HepG2 (cell line): ENCODE results near the gene SPTBN4. TPM values are rescaled to one million over a fixed set of nuclear protein-coding genes. Genes with fewer than 3 reads are reported as not detected.
A peak's percentile ranks its signal among the peaks of the same experiment; 100 is the strongest.

ENCODE experiments used
- BRCA1 ChIP-seq: sonication (generic); formaldehyde crosslinking; IDR thresholded peaks from 2 replicates; pipeline ENCODE4 v1.4.0; 2020; ENCODE audit warnings: missing genetic modification reagents
- CHD2 ChIP-seq: IDR thresholded peaks from 2 replicates; pipeline ENCODE4 v1.6.1; 2011; ENCODE audit warnings: low read depth, low read length, improper control_type of control experiment
- DNMT3B ChIP-seq: conservative IDR thresholded peaks from 2 replicates; pipeline ENCODE4 v1.6.1; 2016; ENCODE audit warnings: missing biosample characterization, control low read depth
- FOXM1 ChIP-seq: sonication (generic); formaldehyde crosslinking; IDR thresholded peaks from 2 replicates; pipeline ENCODE4 v1.5.0; 2020; ENCODE audit warnings: missing genetic modification reagents
- PCBP1 ChIP-seq: fragments of 200-400 bp; formaldehyde crosslinking; IDR thresholded peaks from 2 replicates; pipeline ENCODE4 v1.6.1; 2017; ENCODE audit warnings: mild to moderate bottlenecking, low read depth, low read length, borderline replicate concordance
- POLR2AphosphoS5 ChIP-seq: IDR thresholded peaks from 2 replicates; pipeline ENCODE4 v1.6.1; 2012; ENCODE audit warnings: low read depth, low read length
- PPARG ChIP-seq: conservative IDR thresholded peaks from 2 replicates; pipeline ENCODE4 v1.6.1; 2016; ENCODE audit warnings: missing biosample characterization, missing genetic modification reagents
- RBFOX2 ChIP-seq: fragments of 200-400 bp; formaldehyde crosslinking; IDR thresholded peaks from 2 replicates; pipeline ENCODE4 v1.6.1; 2017; ENCODE audit warnings: low read depth, mild to moderate bottlenecking, low read length
- SIX1 ChIP-seq: sonication (generic); formaldehyde crosslinking; IDR thresholded peaks from 2 replicates; pipeline ENCODE4 v1.4.0; 2020; ENCODE audit warnings: missing genetic modification reagents, borderline replicate concordance
- SMAD1 ChIP-seq: sonication (generic); formaldehyde crosslinking; IDR thresholded peaks from 2 replicates; pipeline ENCODE4 v1.4.0; 2020; ENCODE audit warnings: missing genetic modification reagents, low read depth, mild to moderate bottlenecking, borderline replicate concordance
- SP2 ChIP-seq: sonication (generic); formaldehyde crosslinking; IDR thresholded peaks from 2 replicates; pipeline ENCODE4 v1.5.1; 2020; ENCODE audit warnings: mild to moderate bottlenecking, missing genetic modification reagents
- SP4 ChIP-seq: sonication (generic); formaldehyde crosslinking; IDR thresholded peaks from 2 replicates; pipeline ENCODE4 v1.8.1; 2023; ENCODE audit warnings: mild to moderate bottlenecking, missing genetic modification reagents
- SP5 ChIP-seq: IDR thresholded peaks from 2 replicates; pipeline ENCODE4 v1.6.1; 2016; ENCODE audit warnings: low read depth, borderline replicate concordance
- SRSF1 ChIP-seq: fragments of 200-400 bp; formaldehyde crosslinking; optimal IDR thresholded peaks from 2 replicates; pipeline ENCODE3; 2017; ENCODE audit warnings: mild to moderate bottlenecking, low read depth, low read length, moderate library complexity
- TAF1 ChIP-seq: sonication (generic); formaldehyde crosslinking; IDR thresholded peaks from 2 replicates; pipeline ENCODE4 v1.4.0; 2020; ENCODE audit warnings: missing genetic modification reagents
- TCF12 ChIP-seq, 2 experiments: fragments of 450-650 bp in 1 of 2; sonication (generic) in 1 of 2; formaldehyde crosslinking in 1 of 2; IDR thresholded peaks; 2 replicates each; pipeline versions ENCODE4 v1.6.1 to v1.8.0; 2017 to 2022; ENCODE audit warnings: antibody characterized with exemption in 1 of 2, mild to moderate bottlenecking in 1 of 2, missing genetic modification reagents in 1 of 2, moderate library complexity in 1 of 2
- YY1 ChIP-seq: IDR thresholded peaks from 2 replicates; pipeline ENCODE4 v1.6.1; 2011; ENCODE audit warnings: low read length, low read depth, moderate library complexity, mild to moderate bottlenecking; ENCODE audit not compliant: insufficient read depth, insufficient replicate concordance
- ZNF501 ChIP-seq: sonication (generic); formaldehyde crosslinking; IDR thresholded peaks from 2 replicates; pipeline ENCODE4 v1.5.1; 2020; ENCODE audit warnings: mild to moderate bottlenecking, moderate library complexity, missing genetic modification reagents
- ZNF782 ChIP-seq: sonication (generic); formaldehyde crosslinking; IDR thresholded peaks from 2 replicates; pipeline ENCODE4 v1.4.0; 2020; ENCODE audit warnings: missing genetic modification reagents, mild to moderate bottlenecking, borderline replicate concordance
- polyA plus RNA-seq, 8 experiments: library from polyadenylated mRNA; depleted of rRNA in 3 of 8; stranded (reverse) in 7 of 8; unstranded in 1 of 8; fragments of >200 nt; fragmentation: Illumina TruSeq in 4 of 8; extraction: Trizol in 4 of 8; gene quantifications; 2 replicates each; pipeline versions ENCODE4 v1.2.1 to v1.2.3, GENCODE V29; 2011 to 2016; ENCODE audit warnings: low read depth in 4 of 8, missing spikeins in 1 of 8, mixed read lengths in 1 of 8; ENCODE audit not compliant: insufficient read depth in 1 of 8
- total RNA-seq, 5 experiments: library from RNA; depleted of rRNA; stranded (reverse); fragments of >200 nt; fragmentation: Illumina TruSeq; extraction: Trizol; gene quantifications; 2 replicates each; pipeline ENCODE4 v1.2.3, GENCODE V29; 2016; ENCODE audit warnings: low read depth in 1 of 5
- TF ChIP-seq, protein P1 (sequence below): sonication (generic); formaldehyde crosslinking; IDR thresholded peaks from 2 replicates; pipeline ENCODE4 v1.5.0; 2020; ENCODE audit warnings: missing genetic modification reagents, mild to moderate bottlenecking, borderline replicate concordance
- TF ChIP-seq, protein P2 (sequence below): IDR thresholded peaks from 2 replicates; pipeline ENCODE4 v1.6.1; 2016; ENCODE audit warnings: control low read depth
- TF ChIP-seq, protein P3 (sequence below), 2 experiments: sonication (generic) in 1 of 2; formaldehyde crosslinking in 1 of 2; IDR thresholded peaks; 2 replicates each; pipeline versions ENCODE4 v1.4.0 to v1.6.1; 2018 to 2020; ENCODE audit warnings: missing genetic modification reagents in 2 of 2, borderline replicate concordance in 1 of 2, low read depth in 1 of 2, mild to moderate bottlenecking in 1 of 2, missing biosample characterization in 1 of 2
- TF ChIP-seq, protein P4 (sequence below): sonication (generic); formaldehyde crosslinking; IDR thresholded peaks from 2 replicates; pipeline ENCODE4 v1.8.0; 2022; ENCODE audit warnings: low read depth, missing genetic modification reagents

SPTBN4 gene
- total and polyA plus RNA-seq, 2 of the 13 experiments (the other 11 are each of a cell fraction or from before 2014, with no cell fraction given), result 0.11 TPM

DNA sequence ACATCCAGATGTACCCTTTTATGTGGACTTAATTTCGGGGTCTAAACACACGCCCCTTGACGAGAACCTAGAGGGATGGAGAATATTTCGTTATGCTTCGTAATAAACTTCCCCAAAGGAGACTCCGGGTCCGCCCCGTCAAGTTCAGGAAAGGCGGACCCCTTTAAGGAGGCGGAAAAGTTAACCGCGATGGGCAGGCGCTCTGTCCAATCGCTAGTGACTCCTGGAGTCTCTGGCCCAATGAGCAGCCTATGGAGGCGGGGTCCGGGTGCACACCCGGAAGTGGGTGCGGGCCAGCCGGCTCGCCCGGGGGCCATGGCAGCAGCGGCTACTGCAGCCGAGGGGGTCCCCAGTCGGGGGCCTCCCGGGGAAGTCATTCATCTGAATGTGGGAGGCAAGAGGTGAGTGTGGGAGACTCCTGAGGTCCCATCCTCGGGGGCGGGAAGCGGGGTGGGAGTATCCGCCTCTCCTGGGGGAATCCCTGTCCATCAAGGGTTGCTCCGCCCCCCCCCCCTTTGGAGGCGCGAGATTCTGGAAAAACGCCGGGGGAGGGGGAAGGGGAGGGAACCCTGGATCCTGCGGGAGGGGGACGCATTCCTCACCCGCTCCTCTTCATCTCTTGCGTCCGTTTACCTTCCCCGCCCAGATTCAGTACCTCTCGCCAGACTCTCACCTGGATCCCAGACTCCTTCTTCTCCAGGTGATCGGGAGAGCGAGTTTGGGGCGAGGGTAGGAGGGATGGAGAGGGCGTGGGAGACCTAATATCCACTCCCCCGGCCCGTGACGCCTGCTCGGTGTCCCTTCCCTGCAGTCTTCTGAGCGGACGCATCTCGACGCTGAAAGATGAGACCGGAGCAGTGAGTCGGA, 110.0 kb downstream of the SPTBN4 start, which contains the start of gene SHKBP1 (continued):
- TF ChIP-seq SP5 (CRISPR knock-in tag), result peak; percentile 32; the same call in 1 of the 2 replicates
- no peak for TF ChIP-seq TCF12 (IDR thresholded peaks at IDR 0.05)
- TF ChIP-seq TCF12 (CRISPR knock-in tag; IDR thresholded peaks at IDR 0.05), result no peak
- TF ChIP-seq YY1, result peak; percentile 50
- peak; percentile 43 for TF ChIP-seq SRSF1
- TF ChIP-seq SP2 (CRISPR knock-in tag), result peak; percentile 98
- no peak for TF ChIP-seq ZNF782
- peak; percentile 66 for TF ChIP-seq RBFOX2
- TF ChIP-seq TAF1 (CRISPR knock-in tag), result peak; percentile 59; the same call in 1 of the 2 replicates
- peak; percentile 57; the same call in 1 of the 2 replicates for TF ChIP-seq POLR2AphosphoS5
- TF ChIP-seq FOXM1, result no peak
- peak; percentile 98; the same call in 1 of the 2 replicates for TF ChIP-seq PCBP1
- TF ChIP-seq, protein P1, sequence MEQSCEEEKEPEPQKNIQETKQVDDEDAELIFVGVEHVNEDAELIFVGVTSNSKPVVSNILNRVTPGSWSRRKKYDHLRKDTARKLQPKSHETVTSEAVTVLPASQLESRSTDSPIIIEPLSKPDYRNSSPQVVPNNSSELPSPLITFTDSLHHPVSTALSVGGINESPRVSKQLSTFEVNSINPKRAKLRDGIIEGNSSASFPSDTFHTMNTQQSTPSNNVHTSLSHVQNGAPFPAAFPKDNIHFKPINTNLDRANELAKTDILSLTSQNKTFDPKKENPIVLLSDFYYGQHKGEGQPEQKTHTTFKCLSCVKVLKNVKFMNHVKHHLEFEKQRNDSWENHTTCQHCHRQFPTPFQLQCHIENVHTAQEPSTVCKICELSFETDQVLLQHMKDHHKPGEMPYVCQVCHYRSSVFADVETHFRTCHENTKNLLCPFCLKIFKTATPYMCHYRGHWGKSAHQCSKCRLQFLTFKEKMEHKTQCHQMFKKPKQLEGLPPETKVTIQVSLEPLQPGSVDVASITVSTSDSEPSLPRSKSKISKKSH (CRISPR knock-in tag), result peak; percentile 13; the same call in 1 of the 2 replicates
- TF ChIP-seq DNMT3B (CRISPR knock-in tag), result 0 out of 2 replicates have a peak, but pooled peaks have one; percentile 56
- TF ChIP-seq SIX1 (CRISPR knock-in tag), result 0 out of 2 replicates have a peak, but pooled peaks have one; percentile 13
- TF ChIP-seq SP4, result peak; percentile 99
- peak; percentile 67 for TF ChIP-seq ZNF501 (CRISPR knock-in tag)
- 0 out of 2 replicates have a peak, but pooled peaks have one; percentile 43 for TF ChIP-seq CHD2
- TF ChIP-seq, protein P2, sequence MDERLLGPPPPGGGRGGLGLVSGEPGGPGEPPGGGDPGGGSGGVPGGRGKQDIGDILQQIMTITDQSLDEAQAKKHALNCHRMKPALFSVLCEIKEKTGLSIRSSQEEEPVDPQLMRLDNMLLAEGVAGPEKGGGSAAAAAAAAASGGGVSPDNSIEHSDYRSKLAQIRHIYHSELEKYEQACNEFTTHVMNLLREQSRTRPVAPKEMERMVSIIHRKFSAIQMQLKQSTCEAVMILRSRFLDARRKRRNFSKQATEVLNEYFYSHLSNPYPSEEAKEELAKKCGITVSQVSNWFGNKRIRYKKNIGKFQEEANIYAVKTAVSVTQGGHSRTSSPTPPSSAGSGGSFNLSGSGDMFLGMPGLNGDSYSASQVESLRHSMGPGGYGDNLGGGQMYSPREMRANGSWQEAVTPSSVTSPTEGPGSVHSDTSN (CRISPR knock-in tag), result peak; percentile 96
- TF ChIP-seq, protein P3, sequence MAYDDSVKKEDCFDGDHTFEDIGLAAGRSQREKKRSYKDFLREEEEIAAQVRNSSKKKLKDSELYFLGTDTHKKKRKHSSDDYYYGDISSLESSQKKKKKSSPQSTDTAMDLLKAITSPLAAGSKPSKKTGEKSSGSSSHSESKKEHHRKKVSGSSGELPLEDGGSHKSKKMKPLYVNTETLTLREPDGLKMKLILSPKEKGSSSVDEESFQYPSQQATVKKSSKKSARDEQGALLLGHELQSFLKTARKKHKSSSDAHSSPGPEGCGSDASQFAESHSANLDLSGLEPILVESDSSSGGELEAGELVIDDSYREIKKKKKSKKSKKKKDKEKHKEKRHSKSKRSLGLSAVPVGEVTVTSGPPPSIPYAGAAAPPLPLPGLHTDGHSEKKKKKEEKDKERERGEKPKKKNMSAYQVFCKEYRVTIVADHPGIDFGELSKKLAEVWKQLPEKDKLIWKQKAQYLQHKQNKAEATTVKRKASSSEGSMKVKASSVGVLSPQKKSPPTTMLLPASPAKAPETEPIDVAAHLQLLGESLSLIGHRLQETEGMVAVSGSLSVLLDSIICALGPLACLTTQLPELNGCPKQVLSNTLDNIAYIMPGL (CRISPR knock-in tag; IDR thresholded peaks at IDR 0.05; ENCODE audit: borderline replicate concordance in 1 of 2, low read depth in 1 of 2), result peak in 1 of 2 experiments; percentile 30; a peak in 1 of 4 replicates
- TF ChIP-seq, protein P4, sequence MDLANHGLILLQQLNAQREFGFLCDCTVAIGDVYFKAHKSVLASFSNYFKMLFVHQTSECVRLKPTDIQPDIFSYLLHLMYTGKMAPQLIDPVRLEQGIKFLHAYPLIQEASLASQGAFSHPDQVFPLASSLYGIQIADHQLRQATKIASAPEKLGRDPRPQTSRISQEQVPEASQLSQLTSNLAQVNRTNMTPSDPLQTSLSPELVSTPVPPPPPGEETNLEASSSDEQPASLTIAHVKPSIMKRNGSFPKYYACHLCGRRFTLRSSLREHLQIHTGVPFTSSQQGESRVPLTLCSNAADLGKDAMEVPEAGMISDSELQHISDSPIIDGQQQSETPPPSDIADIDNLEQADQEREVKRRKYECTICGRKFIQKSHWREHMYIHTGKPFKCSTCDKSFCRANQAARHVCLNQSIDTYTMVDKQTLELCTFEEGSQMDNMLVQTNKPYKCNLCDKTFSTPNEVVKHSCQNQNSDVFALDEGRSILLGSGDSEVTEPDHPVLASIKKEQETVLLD, result no peak
- 0 out of 2 replicates have a peak, but pooled peaks have one; percentile 36 for TF ChIP-seq BRCA1 (CRISPR knock-in tag)
- no peak for TF ChIP-seq PPARG (CRISPR knock-in tag)
- TF ChIP-seq SMAD1 (CRISPR knock-in tag), result 0 out of 2 replicates have a peak, but pooled peaks have one; percentile 70
